IPS-NIHi7 (cell line): ENCODE measurements around the gene VEGFC.

Source experiments
- DNase-seq: peaks from one replicate; pipeline ENCODE4 v3.0.0; 2012; ENCODE audit warnings: mixed read lengths; ENCODE audit errors: extremely low spot score

The VEGFC gene, protein sequence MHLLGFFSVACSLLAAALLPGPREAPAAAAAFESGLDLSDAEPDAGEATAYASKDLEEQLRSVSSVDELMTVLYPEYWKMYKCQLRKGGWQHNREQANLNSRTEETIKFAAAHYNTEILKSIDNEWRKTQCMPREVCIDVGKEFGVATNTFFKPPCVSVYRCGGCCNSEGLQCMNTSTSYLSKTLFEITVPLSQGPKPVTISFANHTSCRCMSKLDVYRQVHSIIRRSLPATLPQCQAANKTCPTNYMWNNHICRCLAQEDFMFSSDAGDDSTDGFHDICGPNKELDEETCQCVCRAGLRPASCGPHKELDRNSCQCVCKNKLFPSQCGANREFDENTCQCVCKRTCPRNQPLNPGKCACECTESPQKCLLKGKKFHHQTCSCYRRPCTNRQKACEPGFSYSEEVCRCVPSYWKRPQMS

DNA sequence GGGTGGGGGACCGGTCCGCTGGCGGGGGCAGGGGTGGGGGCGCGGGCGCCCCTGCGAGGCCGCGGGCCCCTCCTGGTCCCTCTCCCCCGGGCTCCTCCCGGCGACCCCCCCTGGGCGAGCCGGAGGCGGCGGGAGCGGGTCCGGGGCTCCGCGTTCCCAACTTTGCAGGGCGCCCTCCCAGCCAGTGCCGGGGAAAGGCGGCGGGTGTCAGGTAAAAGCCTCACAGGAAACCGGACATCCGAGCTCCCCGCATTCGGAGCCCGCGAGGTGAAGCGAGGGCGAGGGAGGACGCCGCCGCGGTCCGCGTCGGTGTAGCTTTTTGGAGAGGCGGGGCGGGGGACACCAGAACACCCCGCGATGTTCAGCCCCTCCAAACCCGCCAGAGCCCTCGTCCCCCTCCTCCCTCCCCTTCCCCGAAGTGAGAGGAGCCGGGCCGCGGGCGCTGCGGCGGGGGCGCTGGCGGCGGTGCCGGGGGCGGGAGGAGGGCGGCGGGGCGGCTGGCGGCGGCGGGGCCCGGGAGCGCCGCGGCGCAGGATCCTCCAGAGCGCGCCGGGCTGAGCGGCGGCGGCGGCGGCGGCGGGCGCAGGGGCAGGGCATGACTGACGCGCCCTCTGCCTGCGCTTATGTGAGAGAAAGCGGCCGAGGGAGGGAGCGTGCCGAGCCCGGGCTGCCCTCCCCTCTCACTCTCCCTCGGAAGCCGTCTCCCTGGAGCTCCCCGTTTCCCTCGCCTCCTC, at the start of gene VEGFC:
Gene VEGFC, minus strand, starts transcription at position 597 of the 734 bp plus-strand sequence. CDS start 611 bp downstream, outside the sequence.
- peak; percentile 80 for DNase-seq

DNA sequence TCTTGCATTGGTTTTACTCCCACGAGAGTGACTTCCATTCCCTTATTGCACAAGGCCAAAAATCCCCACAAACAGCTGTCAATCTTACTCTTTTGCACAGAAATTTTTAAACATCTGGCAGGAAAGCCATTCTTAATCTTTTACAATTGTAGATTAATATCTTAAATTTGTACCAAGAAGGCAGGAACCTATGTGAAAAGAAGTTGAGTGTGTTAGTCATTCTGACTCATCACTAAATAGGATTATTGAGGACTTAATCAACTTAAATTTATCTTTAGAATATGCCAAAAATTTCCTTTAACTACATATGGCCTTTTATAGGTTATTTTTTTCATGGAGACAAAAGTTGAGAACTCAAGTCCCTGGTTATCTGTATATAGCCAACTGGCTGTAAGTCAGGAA, 49.0 kb upstream of the VEGFC start:
- DNase-seq, result no peak

DNA sequence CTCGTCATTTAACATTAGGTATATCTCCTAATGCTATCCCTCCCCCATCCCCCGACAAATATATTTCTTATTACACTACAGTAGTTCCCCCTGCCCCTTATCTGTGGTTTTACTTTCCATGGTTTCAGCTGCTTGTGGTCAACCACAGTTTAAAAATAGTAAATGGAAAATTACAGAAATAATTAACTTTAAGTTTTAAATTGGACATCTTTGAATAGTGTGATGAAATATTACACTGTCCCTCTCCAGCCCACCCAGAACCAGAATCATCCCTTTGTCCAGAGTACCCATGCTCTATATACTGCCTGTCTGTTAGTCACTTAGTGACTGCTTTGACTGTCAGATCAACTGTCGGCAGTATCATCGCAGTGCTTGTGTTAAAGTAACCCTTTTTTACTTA, 47.4 kb upstream of the VEGFC start:
- DNase-seq, result no peak

DNA sequence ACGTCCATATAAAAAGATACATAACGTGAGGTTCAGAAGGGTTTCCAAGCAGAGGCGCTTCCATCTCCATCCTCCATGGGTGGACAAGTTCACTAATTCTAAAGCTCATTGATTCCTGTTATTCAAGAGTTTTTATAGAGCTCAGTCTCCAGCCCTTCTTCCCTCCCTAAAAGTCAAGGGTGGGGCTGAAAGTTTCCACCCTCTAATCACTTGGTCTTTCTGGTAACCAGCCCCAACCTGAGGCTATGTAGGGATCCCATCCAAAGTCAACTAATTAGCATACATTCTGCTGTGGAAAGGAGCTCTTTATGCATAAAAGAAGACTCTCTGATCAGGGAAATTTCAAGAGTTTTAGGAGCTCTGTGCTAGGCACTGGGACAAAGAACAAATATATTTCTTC, 46.9 kb upstream of the VEGFC start:
- no peak for DNase-seq

DNA sequence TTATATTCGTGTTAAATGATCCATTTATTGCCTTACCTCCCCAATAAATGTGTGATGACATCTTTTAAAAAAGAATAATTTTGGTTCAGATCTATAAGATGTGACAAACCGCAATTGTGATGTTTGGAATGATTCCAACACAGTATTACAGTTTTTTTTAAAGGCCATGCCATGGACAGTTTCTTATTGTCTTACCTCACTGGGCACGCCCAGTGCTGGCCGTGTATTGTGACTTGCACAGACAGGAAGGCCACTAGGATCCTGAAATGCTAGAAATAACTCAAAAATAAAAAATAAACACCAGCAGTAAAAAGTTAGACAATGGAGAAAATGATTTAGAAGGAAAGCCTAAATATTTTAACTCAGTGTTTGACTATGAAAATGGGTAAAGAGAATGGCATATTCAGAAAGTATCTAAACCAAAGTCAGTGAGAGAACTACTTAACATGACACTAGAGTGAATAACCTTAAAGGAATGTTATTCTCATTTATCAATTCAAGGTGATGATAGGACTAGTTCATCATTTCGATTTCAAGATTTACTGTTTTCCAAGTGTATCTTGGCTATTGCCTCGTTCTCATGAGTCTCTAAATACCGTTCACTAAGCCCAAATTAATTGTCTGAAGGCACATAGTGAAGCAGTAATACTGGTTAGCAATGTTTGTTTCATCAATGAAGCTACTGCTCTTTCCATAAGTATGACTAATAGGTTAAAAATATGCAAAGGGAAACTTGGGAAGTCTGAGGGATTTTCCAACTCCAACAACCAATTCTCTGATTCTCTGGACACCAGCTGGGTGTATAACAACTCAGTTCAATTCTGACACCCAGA, 46.1 kb upstream of the VEGFC start:
- DNase-seq, result no peak

DNA sequence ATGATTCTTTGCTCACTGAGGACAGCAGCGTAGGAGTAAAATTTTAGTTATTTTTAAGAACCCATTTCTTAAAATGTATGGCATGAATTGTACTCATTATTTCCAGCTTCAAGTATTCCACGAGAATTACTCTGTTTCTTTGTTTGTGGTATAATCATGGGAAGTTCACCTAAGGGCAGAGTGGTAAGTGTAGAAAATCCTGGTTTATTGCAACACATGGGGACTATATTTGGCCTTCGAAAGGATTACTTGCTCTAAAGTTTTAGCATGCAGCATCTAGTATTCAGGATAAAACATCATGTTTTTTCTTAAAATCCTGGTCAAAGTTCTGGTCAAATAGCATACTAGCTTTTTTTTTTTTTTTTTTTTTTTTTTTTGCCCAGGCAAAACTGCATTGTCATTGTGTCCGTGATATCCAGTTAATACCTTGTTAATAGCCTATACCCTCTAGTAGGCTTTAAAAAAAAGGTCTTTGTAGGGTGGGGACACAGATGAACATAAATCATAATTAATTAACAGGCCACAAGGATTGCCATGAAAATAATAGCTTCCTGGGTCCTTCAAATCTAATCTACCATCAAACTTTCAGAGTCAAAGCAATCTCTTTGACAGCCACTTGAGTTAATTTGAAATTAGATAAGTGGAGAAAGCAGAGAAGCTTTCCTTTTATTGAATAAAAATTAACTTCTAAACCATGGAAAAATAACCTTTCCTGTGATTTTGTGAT, 44.6 kb upstream of the VEGFC start:
- no peak for DNase-seq

DNA sequence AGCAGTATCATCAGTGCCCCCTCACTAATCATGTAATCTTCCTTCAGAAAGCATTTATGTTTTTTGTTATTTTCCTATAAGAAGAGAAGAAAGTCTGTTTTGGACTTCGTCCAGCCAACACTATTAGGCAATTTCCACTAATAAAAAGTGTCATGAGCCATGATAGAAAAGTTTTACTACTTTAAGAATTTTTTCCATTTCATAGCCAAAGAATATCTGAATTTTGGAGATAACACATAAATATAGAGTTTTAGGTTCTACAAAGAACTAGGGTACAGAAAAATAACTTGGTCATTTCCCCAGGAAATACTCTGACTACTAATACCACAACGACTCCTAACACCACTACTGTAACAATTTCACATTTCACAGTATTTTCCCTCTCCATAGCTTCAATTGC, 41.8 kb upstream of the VEGFC start:
- DNase-seq, result no peak

DNA sequence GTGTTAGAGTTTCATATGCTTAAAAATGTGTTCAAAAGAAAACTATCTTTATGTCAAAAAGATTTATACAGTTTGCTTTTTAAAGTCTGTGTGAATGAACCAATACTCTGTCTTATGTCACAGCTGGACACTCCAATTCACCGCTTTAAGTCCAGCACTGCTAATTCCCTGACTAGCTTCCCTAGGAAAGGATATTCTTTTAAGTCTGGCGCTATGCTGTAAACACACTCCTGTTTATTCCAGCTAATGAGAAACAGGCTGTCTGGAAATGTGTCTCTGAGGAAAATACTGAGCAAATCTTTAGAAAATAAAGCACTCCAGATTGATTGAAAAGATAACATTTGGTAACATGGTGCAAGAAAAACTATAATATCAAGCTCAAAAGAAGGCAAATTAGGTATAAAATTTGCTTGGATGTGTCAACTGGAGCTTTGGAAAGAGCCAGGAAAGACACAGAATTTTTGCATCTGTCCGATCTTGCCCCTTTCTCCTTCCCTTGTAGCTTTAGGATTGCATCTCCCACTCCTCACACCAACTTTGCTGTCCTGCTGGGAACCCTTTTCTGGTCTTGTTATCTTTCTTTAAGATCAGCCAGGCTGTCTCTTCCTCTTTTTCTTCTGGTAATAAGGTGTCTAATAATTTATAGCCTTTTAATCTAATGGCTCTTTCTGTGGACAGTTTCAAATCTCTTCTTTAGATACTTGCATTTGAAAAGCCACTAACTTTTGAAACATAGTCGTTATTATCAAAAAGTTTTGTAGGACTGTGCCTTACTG, 40.9 kb upstream of the VEGFC start:
- DNase-seq, result no peak

DNA sequence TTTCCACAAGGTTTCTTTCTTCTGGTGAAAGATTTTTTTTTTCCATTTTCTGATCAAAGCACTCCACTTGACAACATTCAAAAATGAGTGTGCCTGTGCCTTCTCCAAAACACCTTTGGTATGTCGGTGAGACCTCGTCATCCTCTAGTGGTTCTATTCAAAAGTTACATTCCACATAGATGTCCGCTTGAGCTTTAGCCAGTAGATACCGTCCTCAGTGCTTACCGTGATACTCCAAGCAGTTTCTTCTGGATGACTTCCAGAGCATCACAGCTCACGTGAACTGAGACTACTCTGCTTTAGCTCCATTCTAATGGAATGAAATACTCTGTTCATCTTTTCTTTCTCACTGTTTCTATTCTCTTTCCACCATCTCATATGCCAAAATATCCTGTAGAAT, 38.2 kb upstream of the VEGFC start:
- no peak for DNase-seq

DNA sequence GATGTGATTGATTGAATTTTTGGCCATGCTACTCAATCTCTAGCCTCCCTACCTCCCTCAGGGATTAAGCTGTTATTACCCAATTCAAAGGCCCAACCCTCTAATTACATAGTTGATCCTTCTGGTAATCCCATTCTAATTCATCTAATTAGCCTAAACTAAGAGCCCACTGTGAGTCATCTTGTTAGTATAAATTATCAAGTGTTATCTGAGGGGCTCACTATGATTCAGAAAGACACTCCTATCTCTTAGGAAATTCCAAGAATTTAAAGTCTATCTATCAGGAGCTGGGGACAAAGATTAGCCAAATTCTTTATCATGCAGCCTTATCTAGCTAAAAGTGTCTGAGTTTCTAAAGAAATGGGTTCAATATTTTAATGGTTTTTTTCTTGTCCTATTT, 32.9 kb upstream of the VEGFC start:
- DNase-seq, result no peak

DNA sequence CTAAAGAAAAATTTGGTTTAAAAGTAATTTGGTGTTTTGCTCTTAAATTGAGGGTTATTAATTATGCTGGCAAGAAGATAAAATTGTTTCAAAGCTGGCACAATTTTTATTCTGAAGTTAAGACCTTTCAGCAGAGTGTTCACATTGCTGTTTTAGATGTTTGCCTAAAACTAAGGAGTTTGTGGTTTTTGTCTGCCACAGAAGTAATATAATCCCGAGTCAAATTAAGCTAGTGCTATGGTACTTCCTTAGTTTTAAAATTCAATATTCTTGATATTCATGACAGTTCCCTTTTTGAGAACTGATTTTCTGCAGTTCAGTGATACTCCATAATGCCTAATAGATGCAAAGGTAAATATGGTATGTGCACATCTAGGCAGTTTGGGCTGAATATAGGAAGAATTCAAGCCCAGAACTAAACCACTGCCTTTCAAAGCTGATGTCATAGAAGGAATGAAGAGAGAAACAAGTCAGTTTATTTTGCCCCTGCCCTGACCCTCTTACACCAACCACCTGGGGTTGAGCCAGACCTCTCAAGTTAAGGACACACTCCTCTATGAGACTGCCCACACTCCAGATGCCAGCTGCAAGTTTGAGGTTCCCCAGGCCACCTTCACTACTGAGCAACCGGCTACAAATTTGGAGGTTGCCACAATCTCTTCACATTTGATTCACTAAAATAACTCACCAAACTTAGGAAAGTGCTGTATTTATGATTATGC, 32.1 kb upstream of the VEGFC start:
- DNase-seq, result no peak

DNA sequence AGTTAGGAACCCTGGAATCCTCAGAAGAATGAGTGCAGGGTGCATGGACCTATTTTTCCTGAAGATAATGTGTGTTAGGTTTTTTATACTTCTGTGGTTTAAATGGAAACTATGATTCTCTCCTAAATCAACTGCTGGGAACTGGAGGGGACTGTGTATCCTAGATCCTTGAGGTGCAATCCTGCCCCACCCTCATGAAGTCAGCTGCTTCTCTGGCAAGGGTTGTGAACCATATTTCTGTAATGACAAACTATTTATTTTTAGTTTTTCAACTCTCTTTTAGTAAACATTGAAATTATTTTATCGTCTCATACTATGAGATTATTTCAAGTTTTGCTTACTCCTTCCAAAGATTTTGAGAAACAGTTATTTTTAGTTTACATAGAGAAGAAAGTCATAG, 25.8 kb upstream of the VEGFC start:
- DNase-seq, result no peak

DNA sequence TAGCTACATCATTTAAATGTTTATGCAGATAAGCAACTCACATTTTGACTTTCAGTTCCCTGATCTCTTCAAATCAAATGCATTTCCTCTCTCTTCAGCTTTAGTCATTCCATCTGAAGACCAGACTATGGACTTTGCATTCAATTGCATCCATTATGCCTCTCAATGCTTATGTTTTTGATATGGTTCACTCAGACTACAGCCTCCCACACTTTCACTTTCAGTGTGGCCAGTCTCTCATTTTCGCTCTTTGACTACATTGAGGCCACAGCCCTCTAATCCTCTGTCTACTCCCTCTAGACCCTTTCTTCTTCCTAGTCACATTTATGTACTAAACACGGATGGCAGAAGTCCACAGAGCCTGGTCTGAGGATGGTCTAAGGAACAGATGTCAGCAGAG, 24.5 kb upstream of the VEGFC start:
- no peak for DNase-seq

DNA sequence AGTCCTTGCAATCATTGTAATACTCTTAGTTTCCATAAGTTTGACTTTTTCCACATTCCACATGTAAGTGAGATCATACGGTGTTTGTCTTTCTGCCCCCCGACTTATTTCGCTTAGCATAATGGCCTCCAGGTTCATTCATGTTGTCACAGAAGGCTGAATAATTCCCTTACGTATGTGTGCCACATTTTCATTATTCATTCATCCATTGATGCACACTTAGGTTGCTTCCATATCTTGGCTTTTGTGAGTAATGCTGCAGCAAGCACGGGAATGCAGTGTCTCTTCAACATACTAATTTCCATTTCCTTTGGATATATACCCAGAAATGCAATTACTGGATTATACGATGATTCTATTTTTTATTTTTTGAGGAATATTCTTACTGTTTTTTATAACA, 22.0 kb upstream of the VEGFC start:
- no peak for DNase-seq

DNA sequence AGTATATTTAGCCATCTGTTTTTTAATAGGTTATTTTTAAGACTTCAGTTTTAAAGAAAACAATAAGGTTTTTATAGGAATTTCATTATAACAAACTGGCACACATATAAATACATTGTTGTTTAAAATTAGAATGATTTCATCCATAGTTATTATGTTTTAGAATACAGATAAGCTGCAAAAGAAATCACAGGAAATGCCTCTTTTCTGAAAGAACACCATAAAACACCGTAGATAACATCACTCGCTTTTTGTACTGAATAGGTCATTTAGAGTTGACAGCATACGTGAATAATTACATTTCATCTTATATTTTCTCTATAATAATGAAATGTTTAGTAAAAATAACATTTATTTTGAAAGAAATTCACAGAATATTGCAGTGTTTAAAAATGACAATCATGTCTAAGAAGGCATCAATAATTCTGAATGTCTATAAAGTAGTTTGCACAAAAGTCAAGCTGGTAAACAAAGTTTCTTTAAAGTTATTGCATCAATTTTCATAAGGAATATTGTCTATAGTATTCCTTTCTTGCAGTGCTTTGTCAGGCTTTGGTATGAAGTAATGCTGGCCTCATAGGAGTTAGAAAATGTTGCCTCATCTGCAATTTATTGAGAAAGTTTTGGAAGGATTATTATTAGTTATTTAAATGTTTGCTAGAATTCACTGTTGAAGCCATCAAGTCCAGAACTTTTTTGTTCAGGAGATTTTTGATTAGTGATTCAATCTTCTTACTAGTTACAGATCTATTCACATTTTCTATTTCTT, 17.9 kb upstream of the VEGFC start:
- DNase-seq, result no peak

DNA sequence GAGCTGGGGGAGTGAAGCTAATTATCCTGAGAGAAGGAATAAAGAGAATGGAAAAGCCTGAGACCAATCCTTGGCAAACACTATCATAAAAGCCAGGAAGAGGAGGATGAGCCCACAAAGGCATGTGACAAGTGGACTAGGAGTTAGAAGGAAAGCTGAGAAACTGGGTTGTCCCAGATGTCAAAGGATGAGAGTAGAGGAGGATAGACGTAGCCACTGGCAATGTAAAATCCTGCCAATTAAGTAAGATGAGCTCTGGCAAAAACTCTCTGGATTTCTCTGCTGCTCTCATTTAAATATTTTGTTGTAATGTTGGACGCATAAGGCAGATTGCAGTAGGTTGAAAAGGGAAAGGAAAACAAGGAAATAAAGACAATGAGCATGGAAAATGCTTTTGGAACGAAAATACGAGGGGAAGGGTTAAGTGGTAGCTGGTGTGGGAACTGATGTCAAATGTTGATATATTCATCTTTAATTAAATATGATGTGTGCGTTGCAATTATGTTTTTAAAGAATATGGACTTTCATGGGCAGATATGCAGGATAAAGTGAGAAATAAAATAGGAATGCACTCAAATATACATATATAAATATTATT, 14.2 kb upstream of the VEGFC start:
- DNase-seq, result no peak

DNA sequence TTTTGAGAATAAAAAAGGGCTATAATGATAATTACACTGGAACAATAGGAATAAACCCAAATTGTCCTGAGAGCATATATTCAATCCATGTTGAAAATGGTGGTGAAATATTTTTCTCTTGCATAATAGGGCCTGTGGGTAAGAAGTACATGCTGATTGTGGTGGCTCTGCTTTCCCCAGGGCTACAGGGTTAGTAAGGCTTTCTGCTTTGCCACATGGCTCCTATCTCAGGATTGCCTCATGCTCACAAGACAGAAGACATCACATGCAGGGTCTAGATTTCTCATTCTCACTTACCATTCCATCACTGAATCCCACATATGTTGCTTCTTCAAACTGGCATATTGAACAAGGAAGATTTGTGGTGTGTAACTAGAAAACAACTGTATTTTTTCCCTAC, 12.4 kb upstream of the VEGFC start:
- DNase-seq, result no peak

DNA sequence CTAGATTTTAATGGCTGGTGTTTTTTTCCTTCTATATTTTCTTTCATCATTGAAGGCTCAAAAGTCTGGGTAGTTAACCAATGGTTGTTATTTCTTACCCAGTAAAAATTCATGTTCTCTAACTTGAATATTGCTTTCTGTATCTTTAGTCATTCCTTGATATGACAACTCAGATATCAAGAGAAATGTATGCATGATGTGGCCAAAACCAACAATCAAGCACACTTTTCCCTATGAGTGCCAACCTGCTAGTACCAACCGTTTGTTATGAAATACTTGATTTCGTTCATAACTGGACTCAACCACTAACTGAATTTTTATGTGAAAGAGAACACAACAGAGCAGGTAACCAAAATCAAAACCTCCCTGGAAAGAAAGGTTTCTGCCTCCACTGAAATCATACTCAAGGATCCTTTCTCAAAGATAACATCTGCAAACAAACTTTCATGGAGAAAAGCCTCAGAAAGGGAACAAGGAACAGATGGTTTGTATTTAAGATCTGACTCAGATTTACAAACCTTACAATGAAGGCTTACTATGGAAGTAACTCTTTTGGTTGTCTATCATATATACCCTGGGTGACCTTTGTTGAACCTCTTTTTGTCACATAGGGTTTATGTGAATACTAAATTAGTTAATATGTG, 8.3 kb upstream of the VEGFC start:
- DNase-seq, result no peak

DNA sequence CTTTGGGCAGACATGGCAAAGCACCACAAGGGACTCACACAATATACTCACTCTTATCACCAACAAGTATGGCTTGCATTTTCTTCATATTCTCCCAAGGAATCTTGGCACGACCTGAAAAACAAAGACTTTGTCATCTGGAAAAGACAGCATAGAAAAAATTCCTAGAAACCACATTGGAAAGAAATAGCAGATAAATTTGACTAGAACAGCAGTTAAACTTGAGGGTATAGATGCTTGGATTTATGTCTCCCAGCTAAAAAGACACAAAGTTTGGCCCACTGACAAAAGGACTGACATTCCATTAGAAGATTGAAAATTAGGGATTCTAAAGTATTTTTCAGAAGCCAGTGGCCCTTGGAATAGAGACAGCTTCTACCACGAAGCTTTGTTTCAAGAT, 6.9 kb upstream of the VEGFC start:
- DNase-seq, result no peak
